Transverse colon (tissue), 4 donors: ENCODE data around the gene BNC1.

ENCODE experiments used
- POLR2A ChIP-seq: fragments of 450-650 bp; IDR thresholded peaks from one replicate; pipeline ENCODE4 v1.6.1; 2016; ENCODE audit warnings: antibody characterized with exemption, mild to moderate bottlenecking, moderate library complexity
- POLR2AphosphoS5 ChIP-seq, 3 donors: sonication (generic); formaldehyde crosslinking; IDR thresholded peaks; one replicate each; pipeline ENCODE4 v1.6.1; 2016; ENCODE audit warnings: antibody characterized with exemption in 3 of 3
- TF ChIP-seq, protein P1 (sequence below), 5 experiments: fragments of 200-600 bp in 3 of 5; fragments of 450-650 bp in 2 of 5; sonication (generic) in 3 of 5; IDR thresholded peaks; 1 replicate in 2 of 5; 2 replicates in 3 of 5; pipeline ENCODE4 v1.5.1; 2016 to 2017; ENCODE audit warnings: antibody characterized with exemption in 5 of 5, inconsistent platforms in 3 of 5, mild to moderate bottlenecking in 2 of 5, moderate library complexity in 1 of 5

DNA sequence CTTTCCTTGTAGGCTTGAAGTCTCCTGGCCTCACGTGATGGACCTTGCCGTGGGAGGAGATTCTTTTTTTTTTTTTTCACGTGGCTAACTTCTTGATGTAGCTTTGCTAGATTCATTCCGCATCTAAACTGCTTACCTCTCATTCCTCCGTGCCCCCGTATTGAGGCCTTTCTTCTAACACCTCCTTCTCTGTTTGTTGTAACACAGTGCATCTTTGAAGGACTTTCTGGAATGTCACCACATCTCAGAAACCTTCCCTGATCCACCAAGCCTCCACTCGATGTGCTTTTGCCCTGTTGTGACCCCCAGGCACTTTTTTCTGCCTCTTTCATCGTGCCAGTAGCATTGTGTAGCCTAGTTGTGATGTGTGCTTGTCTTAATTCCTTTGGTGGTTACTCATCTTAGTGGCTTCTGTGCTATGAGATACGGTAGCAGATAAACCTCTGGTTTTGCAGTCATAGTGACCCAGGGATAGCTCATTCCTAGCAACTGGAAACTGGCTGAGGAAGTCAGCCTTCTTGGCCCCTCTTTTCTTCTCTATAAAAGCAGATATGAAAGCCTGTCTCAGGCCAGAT, 1.6 kb upstream of the BNC1 start:
- TF ChIP-seq, protein P1, sequence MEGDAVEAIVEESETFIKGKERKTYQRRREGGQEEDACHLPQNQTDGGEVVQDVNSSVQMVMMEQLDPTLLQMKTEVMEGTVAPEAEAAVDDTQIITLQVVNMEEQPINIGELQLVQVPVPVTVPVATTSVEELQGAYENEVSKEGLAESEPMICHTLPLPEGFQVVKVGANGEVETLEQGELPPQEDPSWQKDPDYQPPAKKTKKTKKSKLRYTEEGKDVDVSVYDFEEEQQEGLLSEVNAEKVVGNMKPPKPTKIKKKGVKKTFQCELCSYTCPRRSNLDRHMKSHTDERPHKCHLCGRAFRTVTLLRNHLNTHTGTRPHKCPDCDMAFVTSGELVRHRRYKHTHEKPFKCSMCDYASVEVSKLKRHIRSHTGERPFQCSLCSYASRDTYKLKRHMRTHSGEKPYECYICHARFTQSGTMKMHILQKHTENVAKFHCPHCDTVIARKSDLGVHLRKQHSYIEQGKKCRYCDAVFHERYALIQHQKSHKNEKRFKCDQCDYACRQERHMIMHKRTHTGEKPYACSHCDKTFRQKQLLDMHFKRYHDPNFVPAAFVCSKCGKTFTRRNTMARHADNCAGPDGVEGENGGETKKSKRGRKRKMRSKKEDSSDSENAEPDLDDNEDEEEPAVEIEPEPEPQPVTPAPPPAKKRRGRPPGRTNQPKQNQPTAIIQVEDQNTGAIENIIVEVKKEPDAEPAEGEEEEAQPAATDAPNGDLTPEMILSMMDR (IDR thresholded peaks at IDR 0.05): no peak
- TF ChIP-seq POLR2AphosphoS5 (IDR thresholded peaks at IDR 0.05) (no peak), POLR2A (no peak)
